Measurements from ENCODE around the gene RELL1. TPM values are rescaled to one million over a fixed set of nuclear protein-coding genes. Genes with fewer than 3 reads are reported as not detected.

Gene RELL1
- total and polyA plus RNA-seq, 8 donors: 1.3 to 113 (median 15.8) TPM

- DNase-seq: no peak
- H3K9me3 ChIP-seq: no peaks in the 10 kb centered on the region
- TF ChIP-seq POLR2A (IDR thresholded peaks at IDR 0.05) (no peak), EP300 (IDR thresholded peaks at IDR 0.05) (no peak), POLR2AphosphoS5 (IDR thresholded peaks at IDR 0.05) (no peak)
- TF ChIP-seq, protein P1, sequence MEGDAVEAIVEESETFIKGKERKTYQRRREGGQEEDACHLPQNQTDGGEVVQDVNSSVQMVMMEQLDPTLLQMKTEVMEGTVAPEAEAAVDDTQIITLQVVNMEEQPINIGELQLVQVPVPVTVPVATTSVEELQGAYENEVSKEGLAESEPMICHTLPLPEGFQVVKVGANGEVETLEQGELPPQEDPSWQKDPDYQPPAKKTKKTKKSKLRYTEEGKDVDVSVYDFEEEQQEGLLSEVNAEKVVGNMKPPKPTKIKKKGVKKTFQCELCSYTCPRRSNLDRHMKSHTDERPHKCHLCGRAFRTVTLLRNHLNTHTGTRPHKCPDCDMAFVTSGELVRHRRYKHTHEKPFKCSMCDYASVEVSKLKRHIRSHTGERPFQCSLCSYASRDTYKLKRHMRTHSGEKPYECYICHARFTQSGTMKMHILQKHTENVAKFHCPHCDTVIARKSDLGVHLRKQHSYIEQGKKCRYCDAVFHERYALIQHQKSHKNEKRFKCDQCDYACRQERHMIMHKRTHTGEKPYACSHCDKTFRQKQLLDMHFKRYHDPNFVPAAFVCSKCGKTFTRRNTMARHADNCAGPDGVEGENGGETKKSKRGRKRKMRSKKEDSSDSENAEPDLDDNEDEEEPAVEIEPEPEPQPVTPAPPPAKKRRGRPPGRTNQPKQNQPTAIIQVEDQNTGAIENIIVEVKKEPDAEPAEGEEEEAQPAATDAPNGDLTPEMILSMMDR (IDR thresholded peaks at IDR 0.05): no peak
- 75 to 87% (median 83%) methylated on average over 2 of the region's 2 CpGs for WGBS, 5 donors
- intact Hi-C loops (cut with DNase I; ENCODE audit: low total_unique reads): no loop called here
- H3K4me3 ChIP-seq: no peak overlapping the region
- H3K27ac ChIP-seq: peak overlapping the region; percentile 64 to 90 (median 80)
- peaks cover 44 to 72% (median 56%) of the 10 kb centered on the region in 4 donors for H3K4me1 ChIP-seq
- no peaks in the 10 kb centered on the region for H3K27me3 ChIP-seq
- H3K36me3 ChIP-seq: no peaks in the 10 kb centered on the region
These were observed 18.7 kb downstream of the RELL1 start for GRCh38 chr4:37667197-37668100.

- peak overlapping the region; percentile 59 to 90 (median 80) for H3K27ac ChIP-seq
- peaks cover 52 to 72% (median 64%) of the 10 kb centered on the region in 4 donors for H3K4me1 ChIP-seq
- peak; percentile 77 to 85 for DNase-seq
- intact Hi-C loops (cut with DNase I; ENCODE audit: low total_unique reads): no loop called here
- TF ChIP-seq POLR2A (IDR thresholded peaks at IDR 0.05) (no peak), POLR2AphosphoS5 (IDR thresholded peaks at IDR 0.05) (peak; percentile 71 to 97 (median 83)), EP300 (IDR thresholded peaks at IDR 0.05) (peak; percentile 25)
- TF ChIP-seq, protein P1 (IDR thresholded peaks at IDR 0.05): peak in 1 of 7 experiments; percentile 11
- no peaks in the 10 kb centered on the region for H3K9me3 ChIP-seq
- H3K36me3 ChIP-seq: no peaks in the 10 kb centered on the region
- H3K27me3 ChIP-seq: no peaks in the 10 kb centered on the region
- WGBS, 5 donors: 13 to 19% (median 16%) methylated on average over 6 of the region's 6 CpGs
- no peak overlapping the region for H3K4me3 ChIP-seq
These were observed 19.5 kb downstream of the RELL1 start for GRCh38 chr4:37666625-37667071.

DNA sequence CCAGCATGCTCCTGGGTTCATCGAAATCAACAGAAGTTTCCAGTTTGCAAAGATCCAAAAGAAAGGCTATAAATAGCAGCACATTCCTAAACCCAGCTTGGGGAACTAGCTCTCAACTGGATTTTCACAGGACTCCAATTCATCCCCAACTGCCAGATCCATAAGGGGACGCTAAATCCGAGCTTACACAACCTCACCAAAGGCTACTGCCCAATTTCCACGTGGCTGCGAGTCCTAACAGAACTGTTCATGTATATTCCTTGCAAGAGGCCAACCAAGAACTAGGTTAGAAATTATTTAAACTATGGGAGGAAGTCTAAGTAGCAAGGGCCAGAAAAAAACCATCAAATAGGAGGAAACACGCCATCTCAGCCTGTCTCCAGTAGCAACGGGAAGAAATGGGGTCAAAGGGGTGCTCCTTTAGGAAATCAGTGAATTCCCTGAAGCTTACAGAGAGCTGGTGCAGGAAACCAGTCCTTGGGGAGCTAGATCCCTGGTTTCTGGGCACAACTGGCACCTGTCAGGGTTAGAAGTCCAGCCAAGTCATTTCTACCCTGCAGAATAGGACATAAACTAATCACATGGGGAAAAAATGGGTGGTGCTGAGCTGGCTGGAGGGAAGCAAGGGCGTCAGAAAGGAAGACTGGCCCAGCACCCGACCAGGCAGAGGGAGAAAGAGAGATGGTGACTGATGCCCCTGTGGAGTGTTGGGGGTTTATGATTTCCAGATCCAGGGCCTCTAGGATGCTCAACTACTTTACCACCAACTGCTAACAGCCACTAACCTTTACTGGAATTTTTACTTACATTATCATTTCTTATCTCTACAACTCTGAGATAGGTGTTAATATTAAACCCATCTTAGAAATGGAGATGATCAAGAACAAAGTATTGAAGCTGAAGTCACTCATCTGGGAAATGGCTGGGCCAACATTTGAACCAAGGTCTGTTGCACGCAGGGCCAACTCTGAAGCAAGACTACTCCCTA is 20.5 kb downstream of the RELL1 start:
- WGBS, 5 donors: 42 to 57% (median 56%) methylated on average over 10 of the region's 10 CpGs
- peaks cover 56 to 79% (median 64%) of the 10 kb centered on the region in 4 donors for H3K4me1 ChIP-seq
- DNase-seq: peak in 1 of 2 donors; percentile 39

More for the DNA sequence above, 20.5 kb downstream of the RELL1 start:
- Histone ChIP-seq H3K9me3 (no peaks in the 10 kb centered on the region), H3K4me3 (peak overlapping the region in 1 of 4 donors; percentile 0), H3K27ac (peak overlapping the region; percentile 51 to 90 (median 80)), H3K27me3 (no peaks in the 10 kb centered on the region), H3K36me3 (no peaks in the 10 kb centered on the region)
- TF ChIP-seq POLR2AphosphoS5 (IDR thresholded peaks at IDR 0.05) (peak in 1 of 3 donors; percentile 3), EP300 (IDR thresholded peaks at IDR 0.05) (peak; percentile 3), POLR2A (IDR thresholded peaks at IDR 0.05) (no peak)
- TF ChIP-seq, protein P1 (IDR thresholded peaks at IDR 0.05): no peak
- intact Hi-C loops (cut with DNase I; ENCODE audit: low total_unique reads): no loop called here

All from stomach (tissue), 9 donors.